H1 (cell line): ENCODE data around the gene CHST8. TPM values are rescaled to one million over a fixed set of nuclear protein-coding genes. Genes with fewer than 3 reads are reported as not detected.

Experiments used
- CTCF ChIA-PET: fragments of 300-600 bp; sonication (Branson Sonifier 250); formaldehyde crosslinking; loops from one replicate; lab custom pipeline; 2021; ENCODE audit not compliant: partially characterized antibody; lab: Charles Lee
- POLR2A ChIA-PET: fragments of 300-600 bp; sonication (Branson Sonifier 250); formaldehyde crosslinking; loops from one replicate; lab custom pipeline; 2021; ENCODE audit warnings: inconsistent platforms; ENCODE audit not compliant: partially characterized antibody; lab: Charles Lee
- DNase-seq, 2 experiments: peaks; one replicate each; pipeline versions ENCODE4 v3.0.0 to v3.0.0-alpha.2; 2010 to 2022; ENCODE audit warnings: low spot score in 2 of 2, low read depth in 1 of 2, mixed read lengths in 1 of 2
- FAIRE-seq: peaks from 2 replicates; lab custom pipeline; 2011; peaks lifted over from hg19 to GRCh38; lab: Jason Lieb, UNC
- H2AFZ ChIP-seq: 2 replicates; pipeline ENCODE4 v1.8.1; 2012; ENCODE audit warnings: low read length, inconsistent platforms
- H2AK5ac ChIP-seq: 2 replicates; pipeline ENCODE4 v1.6.1; 2013; ENCODE audit warnings: low read depth, low read length
- H2BK120ac ChIP-seq: replicated peaks from 2 replicates; pipeline ENCODE3; 2013; ENCODE audit warnings: low read depth, low read length, inconsistent platforms
- H2BK12ac ChIP-seq: 2 replicates; pipeline ENCODE4 v1.6.1; 2013; ENCODE audit warnings: low read depth, low read length
- H2BK15ac ChIP-seq: 2 replicates; pipeline ENCODE4 v1.6.1; 2013; ENCODE audit warnings: low read length
- H2BK20ac ChIP-seq: 2 replicates; pipeline ENCODE4 v1.6.1; 2013; ENCODE audit warnings: low read length
- H2BK5ac ChIP-seq: 2 replicates; pipeline ENCODE4 v1.6.1; 2013; ENCODE audit warnings: low read depth, low read length
- H3K14ac ChIP-seq: 2 replicates; pipeline ENCODE4 v1.6.1; 2013; ENCODE audit warnings: inconsistent platforms; ENCODE audit not compliant: insufficient read length
- H3K18ac ChIP-seq: 2 replicates; pipeline ENCODE4 v1.6.1; 2013; ENCODE audit warnings: low read length; ENCODE audit errors: extremely low read depth
- H3K23ac ChIP-seq: 2 replicates; pipeline ENCODE4 v1.6.1; 2013; ENCODE audit warnings: inconsistent platforms; ENCODE audit not compliant: insufficient read length
- H3K23me2 ChIP-seq: 2 replicates; pipeline ENCODE4 v1.6.1; 2013; ENCODE audit warnings: low read depth, low read length
- H3K27ac ChIP-seq: 2 replicates; pipeline ENCODE4 v1.6.1; 2011; ENCODE audit warnings: low read depth, low read length, inconsistent platforms
- H3K27me3 ChIP-seq, 4 experiments: replicated peaks in 1 of 4; 1 replicate in 1 of 4; 2 replicates in 3 of 4; pipeline versions ENCODE4 v1.6.1 to v1.8.1; 2011 to 2013; ENCODE audit warnings: low read length in 3 of 4, mild to moderate bottlenecking in 3 of 4, inconsistent platforms in 2 of 4, mixed read lengths in 2 of 4, moderate library complexity in 1 of 4; ENCODE audit not compliant: control insufficient read depth in 3 of 4, insufficient read depth in 3 of 4; ENCODE audit errors: extremely low read depth in 1 of 4
- H3K36me3 ChIP-seq, 4 experiments: 2 replicates each; pipeline versions ENCODE4 v1.6.1 to v1.8.1; 2011 to 2013; ENCODE audit warnings: mild to moderate bottlenecking in 4 of 4, low read length in 3 of 4, moderate library complexity in 2 of 4, control low read depth in 1 of 4, inconsistent platforms in 1 of 4; ENCODE audit not compliant: insufficient read depth in 4 of 4, control insufficient read depth in 2 of 4
- H3K4ac ChIP-seq: replicated peaks from 2 replicates; pipeline ENCODE3; 2013; ENCODE audit warnings: low read length, low read depth, mixed read lengths, inconsistent platforms; ENCODE audit not compliant: insufficient read length
- H3K4me1 ChIP-seq, 4 experiments: replicated peaks in 1 of 4; 1 replicate in 1 of 4; 2 replicates in 3 of 4; pipeline versions ENCODE4 v1.6.1 to v1.8.1; 2011 to 2013; ENCODE audit warnings: low read length in 3 of 4, inconsistent platforms in 2 of 4, mixed read lengths in 1 of 4; ENCODE audit not compliant: insufficient read depth in 4 of 4, control insufficient read depth in 3 of 4
- H3K4me2 ChIP-seq, 2 experiments: 2 replicates each; pipeline versions ENCODE4 v1.6.1 to v1.8.1; 2011 to 2013; ENCODE audit warnings: low read depth in 2 of 2, low read length in 2 of 2, control low read depth in 1 of 2, inconsistent platforms in 1 of 2, mild to moderate bottlenecking in 1 of 2; ENCODE audit not compliant: insufficient read depth in 1 of 2
- H3K4me3 ChIP-seq, 4 experiments: fragments of 200-600, 300-600 bp in 1 of 4; sonication (generic), shearing (Covaris generic), sonication (Bioruptor Twin) in 1 of 4; 2 replicates each; pipeline versions ENCODE4 v1.5.1 to v1.8.1; 2011 to 2016; ENCODE audit warnings: low read length in 4 of 4, low read depth in 3 of 4, control low read depth in 2 of 4, inconsistent platforms in 2 of 4, mild to moderate bottlenecking in 2 of 4, mixed read lengths in 1 of 4, moderate library complexity in 1 of 4; ENCODE audit not compliant: insufficient read depth in 2 of 4; ENCODE audit errors: extremely low read depth in 1 of 4
- H3K56ac ChIP-seq: replicated peaks from 2 replicates; pipeline ENCODE3; 2013; ENCODE audit warnings: low read depth, mild to moderate bottlenecking, mixed read lengths, low read length, inconsistent platforms; ENCODE audit not compliant: insufficient read length
- H3K79me1 ChIP-seq: 2 replicates; pipeline ENCODE4 v1.6.1; 2013; ENCODE audit warnings: low read depth, low read length, control low read depth
- H3K79me2 ChIP-seq, 2 experiments: 2 replicates each; pipeline versions ENCODE4 v1.6.1 to v1.8.1; 2012 to 2013; ENCODE audit warnings: low read length in 2 of 2, mild to moderate bottlenecking in 2 of 2, inconsistent platforms in 1 of 2; ENCODE audit not compliant: insufficient read depth in 2 of 2, control insufficient read depth in 1 of 2
- H3K9ac ChIP-seq, 4 experiments: replicated peaks in 1 of 4; 1 replicate in 1 of 4; 2 replicates in 3 of 4; pipeline versions ENCODE4 v1.6.1 to v1.8.1; 2011 to 2013; ENCODE audit warnings: low read depth in 3 of 4, low read length in 3 of 4, control low read depth in 2 of 4, mild to moderate bottlenecking in 2 of 4, moderate library complexity in 2 of 4, inconsistent platforms in 1 of 4; ENCODE audit errors: extremely low read depth in 1 of 4
- H3K9me3 ChIP-seq, 2 experiments: 2 replicates each; pipeline versions ENCODE4 v1.6.1 to v1.8.1; 2012 to 2013; ENCODE audit warnings: mild to moderate bottlenecking in 2 of 2, moderate library complexity in 2 of 2, control low read depth in 1 of 2, inconsistent platforms in 1 of 2, low read depth in 1 of 2, low read length in 1 of 2, mixed read lengths in 1 of 2; ENCODE audit not compliant: insufficient read depth in 2 of 2
- H4K20me1 ChIP-seq, 2 experiments: replicated peaks in 1 of 2; 2 replicates each; pipeline versions ENCODE3 to v1.8.1; 2011 to 2013; ENCODE audit warnings: inconsistent platforms in 2 of 2, low read length in 2 of 2, mild to moderate bottlenecking in 1 of 2; ENCODE audit not compliant: insufficient read depth in 2 of 2, control insufficient read depth in 1 of 2
- H4K5ac ChIP-seq: 2 replicates; pipeline ENCODE4 v1.6.1; 2013; ENCODE audit warnings: low read length, low read depth, mixed read lengths, inconsistent platforms; ENCODE audit not compliant: insufficient read length
- H4K8ac ChIP-seq: 2 replicates; pipeline ENCODE4 v1.8.0; 2013; ENCODE audit warnings: mild to moderate bottlenecking, moderate library complexity, low read length, inconsistent platforms; ENCODE audit not compliant: insufficient read depth; ENCODE audit errors: extremely low read depth
- H4K91ac ChIP-seq: replicated peaks from 2 replicates; pipeline ENCODE3; 2013; ENCODE audit warnings: low read length, mixed read lengths, inconsistent platforms; ENCODE audit not compliant: insufficient read length
- BCL11A ChIP-seq, 2 experiments: IDR thresholded peaks; one replicate each; pipeline ENCODE4 v1.6.1; 2011; ENCODE audit warnings: low read depth in 2 of 2, low read length in 2 of 2, mild to moderate bottlenecking in 2 of 2
- CEBPB ChIP-seq: IDR thresholded peaks from 2 replicates; pipeline ENCODE4 v1.6.1; 2012; ENCODE audit warnings: low read depth, low read length
- EGR1 ChIP-seq: IDR thresholded peaks from 2 replicates; pipeline ENCODE4 v1.6.1; 2011; ENCODE audit warnings: low read depth, low read length, borderline replicate concordance
- FOSL1 ChIP-seq: IDR thresholded peaks from 2 replicates; pipeline ENCODE4 v1.6.1; 2011; ENCODE audit warnings: mild to moderate bottlenecking, low read depth, low read length, moderate library complexity; ENCODE audit not compliant: insufficient read depth
- GTF2F1 ChIP-seq: IDR thresholded peaks from 2 replicates; pipeline ENCODE4 v1.6.1; 2012; ENCODE audit warnings: low read depth, low read length, improper control_type of control experiment, borderline replicate concordance
- MAFK ChIP-seq: IDR thresholded peaks from 2 replicates; pipeline ENCODE4 v1.6.1; 2012; ENCODE audit warnings: low read depth, mild to moderate bottlenecking, improper control_type of control experiment, low read length
- NRF1 ChIP-seq: IDR thresholded peaks from 2 replicates; pipeline ENCODE4 v1.6.1; 2011; ENCODE audit warnings: mild to moderate bottlenecking, low read depth, low read length, improper control_type of control experiment
- SIRT6 ChIP-seq: IDR thresholded peaks from one replicate; pipeline ENCODE4 v1.7.1; 2012; ENCODE audit warnings: low read length, inconsistent platforms
- SP2 ChIP-seq: IDR thresholded peaks from 2 replicates; pipeline ENCODE4 v1.6.1; 2012; ENCODE audit warnings: mild to moderate bottlenecking, low read length, inconsistent platforms
- TAF1 ChIP-seq: IDR thresholded peaks from 2 replicates; pipeline ENCODE4 v1.6.1; 2011; ENCODE audit warnings: mild to moderate bottlenecking, low read depth, low read length
- WGBS, 2 experiments: shearing (Covaris generic) in 1 of 2; methylation state at CpG; one replicate each; pipeline versions ENCODE4 v1.1.6 to v1.1.7; 2013 to 2015; ENCODE audit warnings: low lambda C conversion rate in 2 of 2, mixed read lengths in 2 of 2, inconsistent platforms in 1 of 2, low coverage in 1 of 2, missing lambda C conversion rate in 1 of 2; ENCODE audit not compliant: insufficient replicate concordance in 2 of 2, insufficient coverage in 1 of 2, insufficient read length in 1 of 2; ENCODE audit errors: extremely low coverage in 1 of 2, missing lambda C conversion rate in 1 of 2; 5-methylcytosine and 5-hydroxymethylcytosine counted together
- polyA plus RNA-seq, 7 experiments: library from polyadenylated mRNA; depleted of rRNA in 3 of 7; stranded (reverse) in 5 of 7; unstranded in 2 of 7; fragments of >200 nt in 5 of 7; fragments of 200-250 nt in 2 of 7; gene quantifications; 1 replicate in 5 of 7; 2 replicates in 1 of 7; 4 replicates in 1 of 7; pipeline versions ENCODE4 v1.2.1 to v1.2.3, GENCODE V29; 2011 to 2013; ENCODE audit warnings: missing spikeins in 2 of 7, mixed read lengths in 2 of 7
- total RNA-seq: library from RNA; stranded (reverse); fragmentation: NEBNext Ultra II Directional; extraction: Animal tissue kit (Norgen Biotek cat#: 25700); gene quantifications from 2 replicates; pipeline ENCODE4 v1.2.1, GENCODE V29; 2021

Gene CHST8
- total and polyA plus RNA-seq, 2 of the 8 experiments (the other 6 are each of a cell fraction or from before 2014, with no cell fraction given) = 10.8 to 28.2 TPM

DNA sequence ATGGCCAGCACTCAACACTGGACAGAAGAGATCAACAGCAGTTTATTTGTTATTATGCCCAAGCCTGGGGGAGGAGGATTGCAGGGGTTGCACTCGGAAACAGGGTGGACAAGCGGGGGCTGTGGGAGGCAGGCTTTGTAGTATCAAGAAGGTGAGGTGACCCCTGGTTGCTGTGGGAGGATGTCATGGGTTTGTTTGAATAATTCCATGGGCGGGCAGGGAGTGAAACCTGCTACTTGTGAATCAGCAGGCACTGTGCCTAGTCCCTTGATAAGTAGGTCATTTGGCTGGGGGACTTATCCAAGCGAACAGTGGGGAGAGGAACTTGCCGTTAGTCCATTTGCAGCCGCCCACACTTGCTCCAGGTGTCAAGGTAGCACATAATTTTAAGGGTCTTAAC is 90.5 kb downstream of the CHST8 start:
- H4K20me1 ChIP-seq = peaks cover 0 to 2% of the 10 kb centered on the region in 2 experiments
- peaks cover 1 to 5% (median 3%) of the 10 kb centered on the region in 4 experiments; a peak in 3 of 7 replicates for H3K4me1 ChIP-seq
- no peak overlapping the region for H2BK120ac ChIP-seq
- no peak overlapping the region for H3K18ac ChIP-seq
- no peak overlapping the region for H2AFZ ChIP-seq
- DNase-seq = no peak
- no peaks in the 10 kb centered on the region for H3K27me3 ChIP-seq
- H3K27ac ChIP-seq = no peak overlapping the region
- no peak overlapping the region for H2BK20ac ChIP-seq
- no peak overlapping the region for H2BK12ac ChIP-seq
- no peak overlapping the region for H4K5ac ChIP-seq
- ChIA-PET CTCF (no interaction called here), POLR2A (no interaction called here)
- H3K4me2 ChIP-seq = no peak overlapping the region
- no peak overlapping the region for H3K56ac ChIP-seq
- H3K36me3 ChIP-seq = no peaks in the 10 kb centered on the region
- H3K14ac ChIP-seq = no peak overlapping the region
- H3K9ac ChIP-seq = no peak overlapping the region
- H3K9me3 ChIP-seq = no peaks in the 10 kb centered on the region
- no peak overlapping the region for H4K91ac ChIP-seq
- no peak overlapping the region for H4K8ac ChIP-seq
- no peaks in the 10 kb centered on the region for H3K79me1 ChIP-seq
- H3K79me2 ChIP-seq = no peaks in the 10 kb centered on the region
- peak overlapping the region; percentile 61; the same call in 1 of the 2 replicates for H2BK15ac ChIP-seq
- 82% methylated on average over 6 of the region's 6 CpGs; no CpG with 5 or more reads in 1 of the 2 experiments for WGBS, 2 experiments
- H3K4ac ChIP-seq = no peak overlapping the region
- no peak overlapping the region for H2BK5ac ChIP-seq
- no peak overlapping the region for H3K23ac ChIP-seq
- H3K4me3 ChIP-seq = no peak overlapping the region
- H2AK5ac ChIP-seq = no peak overlapping the region
- no peak for TF ChIP-seq MAFK
- TF ChIP-seq SIRT6 = no peak
- TF ChIP-seq TAF1 = no peak
- TF ChIP-seq SP2 = no peak
- no peak for TF ChIP-seq CEBPB
- TF ChIP-seq BCL11A (IDR thresholded peaks at IDR 0.05; ENCODE audit: low read depth in 2 of 2, low read length in 2 of 2) = no peak
- no peak for TF ChIP-seq NRF1
- TF ChIP-seq GTF2F1 = no peak
- no peak for TF ChIP-seq EGR1
- TF ChIP-seq FOSL1 = no peak
- TF ChIP-seq, all 59 proteins: peak for 0
- no peak for FAIRE-seq
- H3K23me2 ChIP-seq = no peaks in the 10 kb centered on the region
